Stimulated activated CD4-positive, alpha-beta T cell treated with anti-CD3 and anti-CD28 coated beads, Interleukin-2, amount 100 ng/mL, for 4 hours (primary cell): ENCODE results near the gene NCS1.
A peak's percentile ranks its signal among the peaks of the same experiment; 100 is the strongest.

ENCODE experiments used
- DNase-seq: peaks from one replicate; pipeline ENCODE4 v3.0.0-alpha.2; 2020; ENCODE audit warnings: low read depth

Gene NCS1

DNA sequence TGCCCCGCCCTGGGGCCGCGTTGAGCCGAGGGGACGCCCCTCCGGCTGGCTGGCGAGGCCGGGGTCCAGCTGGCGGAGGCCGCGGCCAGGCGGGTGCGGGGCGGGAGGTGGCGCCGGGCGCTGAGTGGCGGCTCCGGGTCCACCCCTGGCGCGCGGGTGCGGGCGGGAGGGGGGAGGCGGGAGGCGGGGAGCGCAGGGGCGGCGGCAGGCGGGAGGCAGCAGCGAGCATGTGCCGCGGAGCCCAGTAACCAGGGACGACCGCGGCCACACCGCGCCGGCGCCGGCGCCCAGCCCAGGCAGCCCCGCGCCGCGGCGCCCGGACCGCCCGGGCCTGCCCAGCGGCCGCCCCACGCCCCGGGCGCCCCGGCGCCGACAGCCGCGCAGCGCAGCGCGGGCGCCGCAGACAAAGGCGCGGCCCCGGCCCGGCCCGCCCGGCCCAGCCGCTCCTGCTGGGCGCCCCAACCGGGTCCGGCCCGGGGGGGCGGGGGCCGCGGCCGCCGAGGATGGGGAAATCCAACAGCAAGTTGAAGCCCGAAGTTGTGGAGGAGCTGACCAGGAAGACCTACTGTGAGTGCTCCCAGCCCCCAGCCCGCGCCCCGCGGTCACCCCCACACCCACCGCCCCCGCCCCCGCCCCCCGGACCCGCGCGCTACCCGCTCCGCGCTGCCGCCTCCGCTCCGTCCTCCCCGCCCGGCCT lies at the start of gene NCS1:
Gene NCS1, plus strand, starts transcription at position 244 of the 697 bp plus-strand sequence. Its CDS starts 260 bp downstream, at position 504.
- peak; percentile 48 for DNase-seq

DNA sequence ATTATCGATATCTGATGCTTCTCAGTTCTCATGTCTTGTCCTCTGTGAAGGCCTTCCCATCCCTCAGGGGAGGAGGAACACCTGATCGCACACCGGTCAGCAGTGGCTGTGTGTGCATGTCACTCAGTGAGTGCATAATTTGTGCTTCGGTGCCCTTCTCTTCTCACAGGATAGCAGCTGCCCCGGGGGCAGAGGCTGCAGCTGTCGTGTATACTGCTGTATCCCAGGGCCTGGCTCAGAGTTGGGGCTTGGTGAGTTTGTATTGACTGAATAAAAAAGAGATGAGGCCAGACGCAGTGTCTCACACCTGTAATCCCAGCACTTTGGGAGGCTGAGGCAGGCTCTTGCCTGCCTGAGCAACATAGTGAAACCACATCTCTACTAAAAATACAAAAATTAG lies 49.7 kb upstream of the NCS1 start:
- no peak for DNase-seq

GRCh38 chr9:130124085-130124860 lies 47.9 kb upstream of the NCS1 start:
- no peak for DNase-seq

DNA sequence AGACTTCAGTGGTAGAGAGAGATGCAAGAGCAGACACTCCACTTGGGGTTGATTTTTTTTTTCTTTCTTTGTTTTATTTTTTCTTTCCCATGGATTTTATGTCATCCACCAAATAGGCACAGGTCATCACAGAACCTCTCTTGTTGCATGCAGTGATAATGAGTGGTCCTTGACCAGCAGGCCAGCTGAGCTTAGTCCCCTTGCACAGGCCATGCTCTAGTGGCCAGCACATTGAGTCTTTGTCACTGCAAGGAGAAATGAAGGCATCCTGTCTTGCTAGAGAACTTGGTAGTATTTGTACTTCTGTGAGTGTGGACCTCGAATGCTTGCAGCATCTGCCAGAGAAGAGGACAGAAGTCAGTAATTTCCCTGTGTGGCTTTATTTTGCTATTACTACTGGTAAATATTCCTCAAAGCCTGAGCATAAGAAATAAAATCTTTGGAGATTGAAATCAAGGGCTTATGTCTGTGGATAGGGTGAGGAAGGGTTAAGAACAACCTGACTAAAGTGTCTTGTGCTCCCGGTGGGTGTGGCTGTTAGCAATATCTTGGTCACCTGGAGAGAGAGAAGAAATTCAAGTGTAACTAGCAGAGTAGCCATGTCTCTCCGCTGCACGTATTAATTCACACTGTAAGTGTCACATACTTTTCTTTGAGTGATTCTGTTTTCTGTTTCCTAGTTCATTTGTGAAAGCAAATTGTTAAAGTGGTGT lies 45.3 kb upstream of the NCS1 start:
- no peak for DNase-seq

DNA sequence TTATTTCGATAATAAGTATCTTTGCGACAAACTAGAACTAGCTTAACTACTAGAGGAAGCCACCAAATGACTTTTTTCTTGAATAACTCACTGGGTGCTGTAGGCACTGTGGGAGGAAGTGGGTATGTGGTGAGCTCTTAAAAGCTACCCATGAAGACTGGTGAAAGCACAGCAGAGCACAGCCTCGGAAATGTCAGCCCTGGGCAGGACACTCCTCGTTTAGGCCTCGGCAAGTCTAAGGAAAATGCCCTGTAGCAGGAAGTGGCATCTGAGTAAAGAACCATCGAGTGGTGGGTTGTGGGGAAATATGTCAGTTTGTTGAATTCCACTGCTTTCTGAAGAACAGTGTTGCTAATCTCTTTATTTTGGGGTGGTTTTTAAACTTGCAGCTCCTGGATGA lies 44.0 kb upstream of the NCS1 start:
- peak; percentile 66 for DNase-seq

DNA sequence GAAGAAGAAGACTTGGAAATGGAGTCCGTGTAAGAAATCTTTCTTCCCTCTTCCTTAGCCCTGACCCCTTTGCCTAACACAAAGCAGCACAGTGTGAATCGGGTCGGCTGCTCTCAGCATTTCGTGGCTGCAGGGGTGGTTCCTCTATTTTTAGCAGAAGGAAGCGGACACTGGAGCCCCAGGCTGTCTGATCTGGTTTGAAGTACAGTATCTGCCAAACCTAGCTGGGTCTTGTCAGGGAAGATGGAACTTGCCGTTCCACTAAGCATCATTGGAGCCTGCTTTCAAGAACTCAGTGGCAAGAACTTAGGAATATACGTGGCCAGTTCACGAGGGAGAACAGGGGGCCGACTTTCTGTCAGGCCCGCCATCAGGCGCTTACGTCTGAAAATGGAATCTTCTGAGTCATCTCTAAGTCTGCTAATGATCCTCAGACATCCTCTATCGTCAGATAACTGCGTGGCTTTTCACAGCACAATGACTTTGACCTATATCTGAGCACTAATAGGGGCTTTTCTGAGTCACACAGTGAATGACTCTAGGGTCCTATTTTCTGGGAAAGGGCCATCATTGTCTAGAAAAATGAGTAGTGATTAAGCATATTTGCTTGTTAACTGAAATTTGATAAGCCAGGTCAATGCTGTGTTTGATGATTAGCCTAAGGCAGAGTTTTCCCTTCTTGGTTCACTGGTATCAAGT lies 43.3 kb upstream of the NCS1 start:
- DNase-seq: peak; percentile 61

GRCh38 chr9:130129432-130130061 lies 42.7 kb upstream of the NCS1 start:
- no peak for DNase-seq

- DNase-seq: no peak
These were observed 39.5 kb upstream of the NCS1 start for GRCh38 chr9:130132746-130133145.

GRCh38 chr9:130137081-130137640 lies 35.0 kb upstream of the NCS1 start:
- no peak for DNase-seq

GRCh38 chr9:130137641-130138081 lies 34.5 kb upstream of the NCS1 start:
- DNase-seq: no peak

DNA sequence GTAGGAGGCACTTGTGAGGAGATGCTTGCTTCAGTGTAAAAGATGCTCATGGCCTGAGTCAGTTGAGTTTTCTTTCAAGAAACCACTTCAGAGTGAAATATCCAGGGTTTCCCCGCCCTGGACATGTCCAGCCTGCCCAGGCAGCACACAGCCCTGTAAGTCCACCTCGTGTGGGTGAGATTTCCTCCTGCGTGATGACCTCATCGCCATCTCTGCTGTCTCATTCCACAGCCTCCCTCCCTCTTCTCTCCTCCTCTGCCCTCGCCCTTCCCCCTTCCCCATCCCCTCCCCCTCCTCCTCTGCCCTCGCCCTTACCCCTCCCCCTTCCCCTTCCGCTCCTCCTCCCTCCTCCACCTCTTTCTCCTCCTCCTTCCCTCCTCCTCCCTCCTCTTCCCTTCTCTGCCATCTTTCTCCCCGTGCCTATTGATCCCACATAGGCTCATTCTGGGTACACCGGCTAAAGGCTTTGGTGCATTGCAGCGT lies 34.0 kb upstream of the NCS1 start:
- no peak for DNase-seq

DNA sequence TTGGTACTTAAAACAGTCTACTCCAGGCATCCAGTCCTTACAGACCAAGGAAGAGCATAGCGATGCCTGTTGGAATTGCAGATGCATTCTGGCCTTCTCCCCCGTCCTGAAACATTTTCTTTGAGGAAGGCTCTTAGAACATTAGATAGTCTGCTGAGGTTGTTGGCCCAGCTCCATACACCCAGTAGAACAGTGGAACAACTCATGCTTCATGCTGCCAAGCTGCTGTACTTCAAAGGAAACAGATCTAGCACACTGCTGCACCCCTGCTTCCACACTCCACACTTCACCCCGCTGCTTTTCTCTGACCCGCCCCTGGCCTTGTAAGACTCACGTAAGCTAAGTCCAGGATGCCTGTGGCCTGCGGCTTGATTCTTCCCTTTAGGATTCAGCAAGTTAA lies 33.4 kb upstream of the NCS1 start:
- DNase-seq: no peak

- DNase-seq: no peak
These were observed 33.0 kb upstream of the NCS1 start for GRCh38 chr9:130139251-130139650.

DNA sequence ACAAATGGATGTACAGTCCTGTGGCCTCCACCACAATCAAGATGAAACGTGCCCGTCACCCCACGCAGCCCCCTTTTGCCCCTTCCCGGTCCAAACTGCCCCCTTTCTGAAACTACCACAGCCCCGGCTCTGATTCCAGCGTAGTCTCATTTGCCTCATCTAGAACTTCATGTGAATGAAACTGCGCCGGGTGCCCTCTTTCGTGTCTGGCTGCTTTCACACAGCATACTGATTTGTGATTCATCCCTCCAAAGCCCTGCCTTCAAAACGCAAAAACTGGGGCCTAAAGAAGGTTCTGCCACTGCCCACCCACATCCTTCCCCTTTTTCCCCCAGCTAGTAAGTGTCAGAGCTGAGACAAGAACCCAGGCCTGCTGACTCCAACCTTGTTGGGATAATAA lies 31.5 kb upstream of the NCS1 start:
- no peak for DNase-seq

DNA sequence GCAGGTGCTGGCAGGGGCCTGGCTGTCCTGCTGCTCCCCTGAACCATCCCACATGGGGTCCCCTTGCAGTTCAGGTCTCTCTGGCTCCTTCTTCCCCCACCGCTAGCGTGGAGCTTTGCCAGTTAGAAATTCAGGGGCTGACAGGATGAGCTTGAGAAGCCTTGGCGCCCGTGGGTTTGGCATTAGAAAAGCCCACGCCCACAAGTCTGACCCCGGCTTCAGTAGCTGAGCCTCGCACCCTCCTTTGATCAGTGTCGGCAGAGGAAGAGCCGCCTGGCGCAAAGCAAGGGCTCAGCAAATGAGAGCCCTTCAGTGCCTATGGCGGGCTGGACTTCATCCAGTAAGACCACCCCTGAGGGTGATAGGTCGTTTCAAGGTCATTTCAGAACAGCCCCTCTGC lies 30.1 kb upstream of the NCS1 start:
- no peak for DNase-seq

GRCh38 chr9:130142641-130143040 lies 29.6 kb upstream of the NCS1 start:
- DNase-seq: no peak

GRCh38 chr9:130143279-130143893 lies 28.8 kb upstream of the NCS1 start:
- no peak for DNase-seq

- DNase-seq: no peak
These were observed 28.2 kb upstream of the NCS1 start for GRCh38 chr9:130143958-130144366.

GRCh38 chr9:130144703-130145102 lies 27.5 kb upstream of the NCS1 start:
- DNase-seq: no peak

DNA sequence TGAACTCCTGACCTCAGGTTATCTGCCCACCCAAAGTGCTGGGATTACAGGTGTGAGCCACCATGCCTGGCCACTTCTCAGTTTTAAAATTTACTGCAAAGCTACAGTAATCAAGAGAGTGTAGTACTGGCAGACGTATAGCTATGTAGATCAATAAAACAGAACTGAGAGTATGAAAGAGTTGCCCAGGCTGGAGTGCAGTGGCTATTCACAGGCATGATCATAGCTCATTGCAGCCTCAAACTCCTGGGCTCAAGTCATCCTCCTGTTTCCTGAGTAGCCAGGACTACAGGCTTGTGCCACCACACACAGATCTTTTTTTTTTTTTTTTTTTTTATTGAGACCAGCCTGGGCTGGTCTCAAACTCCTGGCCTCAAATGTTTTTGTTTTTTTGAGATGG lies 26.5 kb upstream of the NCS1 start:
- DNase-seq: no peak

DNA sequence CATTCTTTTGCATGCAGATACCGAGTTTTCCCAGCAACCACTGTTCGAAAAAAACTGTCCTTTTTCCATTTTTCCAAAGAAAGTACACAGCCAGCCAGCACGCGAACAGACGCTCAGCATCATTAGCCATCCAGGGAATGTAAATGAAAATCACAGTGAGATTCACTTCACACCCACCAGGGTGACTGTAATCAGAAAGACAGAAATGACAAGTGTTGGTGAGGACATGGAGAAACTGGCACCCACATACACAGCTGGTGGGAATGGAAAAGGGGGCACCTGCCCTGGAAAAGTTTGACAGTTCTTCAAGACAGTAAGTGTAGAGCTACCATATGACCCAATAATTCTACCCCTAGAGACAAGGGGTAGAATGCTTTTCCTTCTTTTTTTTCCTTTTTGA lies 25.0 kb upstream of the NCS1 start:
- no peak for DNase-seq
